GM12878 (cell line): ENCODE data around the gene COA1. TPM values are rescaled to one million over a fixed set of nuclear protein-coding genes. Genes with fewer than 3 reads are reported as not detected.

Experiments used
- ATAC-seq: fragments of 200-7000 bp; cut with Tn5 transposase; 3 replicates; pipeline ENCODE4 v1.9.1; 2020; ENCODE audit warnings: mild to moderate bottlenecking, moderate library complexity
- BruUV-seq: library from RNA; stranded (reverse); fragments of 400-500 nt; replicated peaks from 2 replicates; lab custom pipeline; 2021; lab: Mats Ljungman, UMichigan
- CTCF ChIA-PET: fragments of 300-600 bp; sonication (Branson Sonifier 250); formaldehyde crosslinking; extraction: SDS; loops from one replicate; lab custom pipeline; 2021; ENCODE audit warnings: inconsistent platforms; lab: Yijun Ruan, JAX
- POLR2A ChIA-PET: fragments of 350-600 bp; formaldehyde crosslinking; extraction: SDS; loops from one replicate; lab custom pipeline; 2021; ENCODE audit warnings: inconsistent platforms; lab: Charles Lee
- RAD21 ChIA-PET: fragments of 300-600 bp; sonication (Branson Sonifier 250); formaldehyde crosslinking; loops from one replicate; lab custom pipeline; 2023; ENCODE audit warnings: antibody characterized with exemption; ENCODE audit not compliant: unreplicated experiment; lab: Charles Lee
- SMC1A ChIA-PET: fragments of 300-600 bp; sonication (Branson Sonifier 250); formaldehyde crosslinking; loops from one replicate; lab custom pipeline; 2023; ENCODE audit not compliant: unreplicated experiment, uncharacterized antibody; lab: Charles Lee
- DNase-seq: peaks from one replicate; pipeline ENCODE4 v3.0.0-alpha.2; 2011; ENCODE audit warnings: low read depth, low spot score
- FAIRE-seq: peaks from 3 replicates; lab custom pipeline; 2011; peaks lifted over from hg19 to GRCh38; lab: Jason Lieb, UNC
- H2AFZ ChIP-seq: 2 replicates; pipeline ENCODE4 v1.6.0; 2011; ENCODE audit warnings: low read depth, low read length, control low read depth; ENCODE audit not compliant: control insufficient read depth
- H3K27ac ChIP-seq: 2 replicates; pipeline ENCODE4 v1.5.1; 2011; ENCODE audit warnings: control low read depth; ENCODE audit not compliant: control insufficient read depth, insufficient read depth
- H3K27me3 ChIP-seq, 2 experiments: replicated peaks in 1 of 2; 2 replicates each; pipeline versions ENCODE4 v1.6.0 to v1.6.1; 2011; ENCODE audit warnings: low read length in 1 of 2; ENCODE audit not compliant: control insufficient read depth in 2 of 2, insufficient read depth in 2 of 2
- H3K36me3 ChIP-seq, 2 experiments: 2 replicates each; pipeline ENCODE4 v1.5.1; 2011; ENCODE audit warnings: low read length in 1 of 2; ENCODE audit not compliant: control insufficient read depth in 2 of 2, insufficient read depth in 2 of 2
- H3K4me1 ChIP-seq: 2 replicates; pipeline ENCODE4 v1.6.1; 2011; ENCODE audit warnings: mild to moderate bottlenecking, low read length, moderate library complexity, mixed read lengths; ENCODE audit not compliant: control insufficient read depth, insufficient read depth
- H3K4me2 ChIP-seq: 2 replicates; pipeline ENCODE4 v1.6.0; 2011; ENCODE audit warnings: control low read depth; ENCODE audit not compliant: control insufficient read depth, insufficient read depth
- H3K4me3 ChIP-seq: fragments of 200-600 bp; sonication (generic); 2 replicates; pipeline ENCODE4 v1.5.1; 2016
- H3K79me2 ChIP-seq: 2 replicates; pipeline ENCODE4 v1.6.0; 2011; ENCODE audit warnings: low read length; ENCODE audit not compliant: control insufficient read depth, insufficient read depth
- H3K9ac ChIP-seq: 2 replicates; pipeline ENCODE4 v1.8.0; 2011; ENCODE audit warnings: low read length, control low read depth, mixed read lengths; ENCODE audit not compliant: control insufficient read depth, insufficient read depth
- H3K9me3 ChIP-seq: replicated peaks from 3 replicates; pipeline ENCODE4 v1.5.1; 2011; ENCODE audit warnings: mild to moderate bottlenecking, low read length; ENCODE audit not compliant: control insufficient read depth, insufficient read depth
- H4K20me1 ChIP-seq: 2 replicates; pipeline ENCODE4 v1.6.0; 2011; ENCODE audit not compliant: control insufficient read depth, insufficient read depth
- SPI1 ChIP-seq: IDR thresholded peaks from 2 replicates; pipeline ENCODE4 v1.6.1; 2011; ENCODE audit warnings: low read depth, mild to moderate bottlenecking, low read length, moderate library complexity, borderline replicate concordance; ENCODE audit not compliant: insufficient read depth
- ZSCAN29 ChIP-seq: fragments of 450-650 bp; IDR thresholded peaks from 2 replicates; pipeline ENCODE4 v1.6.1; 2017; ENCODE audit warnings: mild to moderate bottlenecking, moderate library complexity
- WGBS: methylation state at CpG from one replicate; pipeline ENCODE4 v1.1.6; 2016; ENCODE audit warnings: low lambda C conversion rate; ENCODE audit not compliant: insufficient replicate concordance, insufficient coverage; ENCODE audit errors: missing lambda C conversion rate; 5-methylcytosine and 5-hydroxymethylcytosine counted together
- in situ Hi-C: fragments of 300-500 bp; cut with MboI; formaldehyde crosslinking; loops from 9 replicates; pipeline ENCODE4 v1.14.3; 2018; ENCODE audit warnings: mixed read lengths
- intact Hi-C: fragments of 100-400 bp; cut with micrococcal nuclease; formaldehyde crosslinking; loops from one replicate; pipeline ENCODE4 v1.14.2; 2022; ENCODE audit not compliant: unreplicated experiment
- polyA plus RNA-seq, 11 experiments: library from polyadenylated mRNA; depleted of rRNA in 4 of 11; unstranded in 6 of 11; stranded (reverse) in 5 of 11; fragments of >200 nt; fragmentation: Nextera tagmentation in 4 of 11; fragmentation: Illumina TruSeq in 1 of 11; extraction: Ambion mirVana in 4 of 11; extraction: Trizol in 1 of 11; gene quantifications; 1 replicate in 1 of 11; 2 replicates in 10 of 11; pipeline versions ENCODE4 v1.2.1 to v1.2.3, GENCODE V29; 2011 to 2016; ENCODE audit warnings: inconsistent platforms in 2 of 11, missing spikeins in 2 of 11, low read depth in 1 of 11
- total RNA-seq, 4 experiments: library from RNA; depleted of rRNA in 3 of 4; stranded (reverse); fragments of >200 nt in 3 of 4; fragmentation: Illumina TruSeq in 1 of 4; extraction: Trizol in 1 of 4; gene quantifications; 2 replicates each; pipeline versions ENCODE4 v1.2.1 to v1.2.3, GENCODE V29; 2013 to 2021
- TF ChIP-seq, protein P1 (sequence below): fragments of 450-650 bp; IDR thresholded peaks from 2 replicates; pipeline ENCODE4 v1.6.1; 2017; ENCODE audit warnings: low read depth, mild to moderate bottlenecking, moderate library complexity
- TF ChIP-seq, protein P2 (sequence below): IDR thresholded peaks from 2 replicates; pipeline ENCODE4 v1.6.1; 2011; ENCODE audit warnings: mild to moderate bottlenecking, low read depth, low read length, moderate library complexity; ENCODE audit not compliant: insufficient replicate concordance

The COA1 gene
- total and polyA plus RNA-seq, 10 of the 15 experiments (the other 5 are each of a cell fraction or from before 2014, with no cell fraction given) = 83.1 to 258 (median 111) TPM

DNA sequence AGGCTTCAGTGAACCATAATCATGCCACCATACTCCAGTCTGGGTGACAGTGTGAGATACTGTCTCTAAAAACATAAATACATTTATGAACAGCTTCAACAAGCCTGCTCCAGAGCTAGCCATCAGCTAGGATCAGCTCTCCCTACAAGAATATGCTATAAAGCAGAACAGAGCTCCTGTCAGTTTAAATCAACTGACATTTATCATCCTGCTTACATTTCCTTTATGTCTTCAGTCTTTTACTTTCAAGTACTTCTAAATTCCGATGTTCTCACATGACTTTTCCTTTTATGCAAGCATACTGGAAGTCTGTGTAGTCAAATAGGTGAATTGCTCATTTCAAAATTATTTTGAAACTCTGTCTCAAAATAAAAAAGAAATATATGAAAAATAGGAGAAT lies 64.6 kb downstream of the COA1 start:
- WGBS = 0% methylated on average over 1 of the region's 1 CpG
- no peak overlapping the region for H3K27ac ChIP-seq
- POLR2A ChIA-PET = interaction anchor here (0.9 to 1.1 kb wide), 2 partner anchors 14 to 15 kb away, joined by 3 to 4 read pairs; no protein-coding TSS in a partner anchor
- H3K79me2 ChIP-seq = peaks cover 45% of the 10 kb centered on the region
- H3K4me1 ChIP-seq = peaks cover 12% of the 10 kb centered on the region; the same call in 1 of the 2 replicates
- H3K9ac ChIP-seq = no peak overlapping the region
- no peaks in the 10 kb centered on the region for H4K20me1 ChIP-seq
- H2AFZ ChIP-seq = no peak overlapping the region
- in situ Hi-C loops (no loop called here), intact Hi-C loops (no loop called here)
- SMC1A ChIA-PET = interaction anchor here (1.0 to 3.5 kb wide), 7 partner anchors 9 to 84 kb away, joined by 3 to 17 read pairs (median 3); no protein-coding TSS in a partner anchor
- H3K27me3 ChIP-seq = no peaks in the 10 kb centered on the region
- ATAC-seq = no peak
- no peak for FAIRE-seq
- CTCF ChIA-PET = interaction anchor here (1.4 to 2.2 kb wide), 4 partner anchors 9 to 82 kb away, joined by 3 to 7 read pairs (median 4); partner anchors contain the start of gene STK17A
- TF ChIP-seq, protein P1, sequence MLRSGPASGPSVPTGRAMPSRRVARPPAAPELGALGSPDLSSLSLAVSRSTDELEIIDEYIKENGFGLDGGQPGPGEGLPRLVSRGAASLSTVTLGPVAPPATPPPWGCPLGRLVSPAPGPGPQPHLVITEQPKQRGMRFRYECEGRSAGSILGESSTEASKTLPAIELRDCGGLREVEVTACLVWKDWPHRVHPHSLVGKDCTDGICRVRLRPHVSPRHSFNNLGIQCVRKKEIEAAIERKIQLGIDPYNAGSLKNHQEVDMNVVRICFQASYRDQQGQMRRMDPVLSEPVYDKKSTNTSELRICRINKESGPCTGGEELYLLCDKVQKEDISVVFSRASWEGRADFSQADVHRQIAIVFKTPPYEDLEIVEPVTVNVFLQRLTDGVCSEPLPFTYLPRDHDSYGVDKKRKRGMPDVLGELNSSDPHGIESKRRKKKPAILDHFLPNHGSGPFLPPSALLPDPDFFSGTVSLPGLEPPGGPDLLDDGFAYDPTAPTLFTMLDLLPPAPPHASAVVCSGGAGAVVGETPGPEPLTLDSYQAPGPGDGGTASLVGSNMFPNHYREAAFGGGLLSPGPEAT = no peak
- TF ChIP-seq SPI1 (no peak), ZSCAN29 (no peak)
- TF ChIP-seq, protein P2, sequence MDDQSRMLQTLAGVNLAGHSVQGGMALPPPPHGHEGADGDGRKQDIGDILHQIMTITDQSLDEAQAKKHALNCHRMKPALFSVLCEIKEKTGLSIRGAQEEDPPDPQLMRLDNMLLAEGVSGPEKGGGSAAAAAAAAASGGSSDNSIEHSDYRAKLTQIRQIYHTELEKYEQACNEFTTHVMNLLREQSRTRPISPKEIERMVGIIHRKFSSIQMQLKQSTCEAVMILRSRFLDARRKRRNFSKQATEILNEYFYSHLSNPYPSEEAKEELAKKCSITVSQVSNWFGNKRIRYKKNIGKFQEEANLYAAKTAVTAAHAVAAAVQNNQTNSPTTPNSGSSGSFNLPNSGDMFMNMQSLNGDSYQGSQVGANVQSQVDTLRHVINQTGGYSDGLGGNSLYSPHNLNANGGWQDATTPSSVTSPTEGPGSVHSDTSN = no peak
- no peak overlapping the region for H3K4me3 ChIP-seq
- H3K36me3 ChIP-seq = peaks cover 0 to 3% of the 10 kb centered on the region in 2 experiments; a peak in 3 of 4 replicates
- RAD21 ChIA-PET = interaction anchor here (0.6 to 1.3 kb wide), 3 partner anchors 11 to 16 kb away, joined by 3 to 4 read pairs (median 3); no protein-coding TSS in a partner anchor
- DNase-seq = no peak
- peaks cover 10% of the 10 kb centered on the region; the same call in 2 of the 3 replicates for H3K9me3 ChIP-seq
- no TSS peak for BruUV-seq
- H3K4me2 ChIP-seq = no peak overlapping the region
